Measurements from ENCODE around the gene AGL.
A peak's percentile ranks its signal among the peaks of the same experiment; 100 is the strongest.
"Not testable (repeated sequence)": the region's sequence is repeated elsewhere in the genome, so short reads cannot be mapped to it uniquely, and the experiment has no call there.

Gene AGL

DNA sequence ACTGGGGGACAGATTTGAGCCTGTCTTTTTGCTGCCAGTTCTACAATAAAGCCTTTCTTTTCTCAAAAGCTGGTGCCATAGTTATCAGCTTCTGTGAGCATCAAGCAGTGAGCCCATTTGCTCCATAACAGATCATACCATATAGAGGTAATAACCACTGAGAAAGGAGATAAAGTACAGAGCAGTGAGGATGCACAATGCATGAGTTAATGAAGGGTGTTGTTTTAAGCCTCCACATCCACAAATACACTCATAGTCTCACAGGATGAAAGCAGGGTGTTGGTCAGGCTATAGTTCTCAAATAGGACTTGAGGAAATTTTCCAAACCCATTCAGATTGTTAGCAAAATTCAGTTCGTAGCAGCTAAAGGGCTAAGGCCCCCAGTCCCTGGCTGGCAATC is 94.0 kb downstream of the AGL start:
- DNase-seq = no peak

- no peak for DNase-seq
These were observed 95.0 kb downstream of the AGL start for GRCh38 chr1:99945174-99945573.

- DNase-seq = no peak
These were observed 100.3 kb downstream of the AGL start for GRCh38 chr1:99950486-99950885.

DNA sequence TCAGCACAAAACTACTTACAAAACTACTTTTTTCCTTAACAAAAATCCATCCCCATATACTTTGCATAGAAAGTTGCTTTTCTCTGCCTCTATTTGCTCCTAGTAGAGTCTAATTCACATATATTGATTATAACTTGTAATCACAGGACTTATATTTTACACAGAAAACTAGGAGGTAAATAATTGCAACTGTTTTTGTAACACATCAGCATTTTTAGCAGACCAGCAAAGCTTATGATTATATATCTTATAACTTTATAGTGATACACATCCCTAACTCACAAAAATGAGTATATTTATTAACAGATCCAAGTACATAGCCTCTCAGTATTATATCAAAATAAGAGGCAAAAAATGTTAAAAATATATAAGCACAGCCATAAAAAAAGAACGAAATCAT is 102.4 kb downstream of the AGL start:
- DNase-seq = no peak

DNA sequence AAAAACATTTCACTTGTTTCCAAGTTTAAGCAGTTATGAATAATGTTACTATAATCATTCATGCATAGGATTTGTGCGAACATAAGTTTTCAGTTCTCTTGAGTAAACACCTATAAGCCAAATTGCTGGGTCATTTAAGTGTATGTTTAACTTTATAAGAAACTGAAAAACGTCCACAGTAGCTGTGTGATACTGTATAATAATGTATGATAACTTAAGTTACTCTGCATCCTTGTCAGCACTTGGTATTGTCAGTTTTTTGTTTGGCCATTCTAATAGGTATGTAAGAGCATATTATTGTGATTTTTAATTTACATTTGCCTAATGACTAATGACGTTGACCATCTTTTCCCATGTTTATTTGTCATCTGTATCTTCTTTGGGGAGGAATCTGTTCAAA is 105.2 kb downstream of the AGL start:
- no peak for DNase-seq

- DNase-seq = no peak
These were observed 106.6 kb downstream of the AGL start for GRCh38 chr1:99956755-99957154.

GRCh38 chr1:99957818-99958217 is 107.7 kb downstream of the AGL start:
- DNase-seq = no peak

- not testable (repeated sequence) for DNase-seq
These were observed 109.1 kb downstream of the AGL start for GRCh38 chr1:99959189-99959705.

GRCh38 chr1:99960260-99960659 is 110.1 kb downstream of the AGL start:
- DNase-seq = not testable (repeated sequence)

GRCh38 chr1:99963041-99963795 is 113.1 kb downstream of the AGL start:
- no peak for DNase-seq

- DNase-seq = no peak
These were observed 114.6 kb downstream of the AGL start for GRCh38 chr1:99964806-99965205.

DNA sequence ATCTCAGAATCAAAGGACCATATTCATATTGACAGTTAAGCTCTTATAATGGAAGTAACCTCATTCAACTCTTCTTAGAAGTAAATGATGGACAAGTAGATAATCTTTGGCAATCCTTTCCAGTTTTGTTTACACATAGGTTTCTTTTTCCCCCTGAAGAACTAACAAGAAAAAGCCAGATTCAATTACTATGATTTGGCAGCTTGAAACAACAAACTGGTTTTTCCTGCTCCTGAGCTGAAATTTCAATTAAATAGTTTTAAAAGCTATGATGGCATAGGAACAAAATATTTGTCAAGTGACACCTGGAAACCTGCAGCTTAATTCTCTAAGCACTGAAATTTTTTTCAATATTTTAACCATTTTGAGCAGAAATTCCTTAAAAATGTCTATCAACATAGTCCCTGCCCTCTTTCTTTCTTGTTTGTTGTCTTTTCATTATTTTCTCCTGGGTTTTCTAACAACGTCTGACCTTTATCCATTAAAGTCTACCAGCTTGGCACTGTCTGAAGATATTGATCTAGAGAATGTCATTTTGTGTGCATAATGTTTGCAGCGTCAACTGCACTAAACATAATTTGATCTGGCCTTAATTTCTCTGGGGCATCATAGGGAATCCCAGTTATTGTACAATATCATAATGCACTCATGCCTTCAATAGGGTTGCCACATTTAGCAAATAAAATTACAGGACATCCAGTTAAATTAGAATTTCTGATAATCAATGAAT is 115.7 kb downstream of the AGL start:
- DNase-seq = no peak

DNA sequence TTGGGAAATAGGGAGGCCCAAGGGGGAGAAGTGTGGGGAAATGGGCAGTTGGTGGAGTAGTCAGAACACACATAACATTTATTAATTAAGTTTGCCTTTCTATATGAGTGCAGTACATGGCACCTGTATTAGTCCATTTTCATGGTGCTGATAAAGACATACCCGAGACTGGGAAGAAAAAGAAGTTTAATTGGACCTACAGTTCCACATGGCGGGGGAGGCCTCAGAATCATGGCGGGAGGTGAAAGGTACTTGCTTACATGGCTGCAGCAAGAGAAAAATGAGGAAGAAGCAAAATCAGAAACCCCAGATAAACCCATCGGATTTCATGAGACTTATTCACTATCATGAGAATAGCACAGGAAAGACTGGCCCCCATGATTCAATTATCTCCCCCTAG is 118.1 kb downstream of the AGL start:
- DNase-seq = no peak

- DNase-seq = no peak
These were observed 119.1 kb downstream of the AGL start for GRCh38 chr1:99969260-99969728.

DNA sequence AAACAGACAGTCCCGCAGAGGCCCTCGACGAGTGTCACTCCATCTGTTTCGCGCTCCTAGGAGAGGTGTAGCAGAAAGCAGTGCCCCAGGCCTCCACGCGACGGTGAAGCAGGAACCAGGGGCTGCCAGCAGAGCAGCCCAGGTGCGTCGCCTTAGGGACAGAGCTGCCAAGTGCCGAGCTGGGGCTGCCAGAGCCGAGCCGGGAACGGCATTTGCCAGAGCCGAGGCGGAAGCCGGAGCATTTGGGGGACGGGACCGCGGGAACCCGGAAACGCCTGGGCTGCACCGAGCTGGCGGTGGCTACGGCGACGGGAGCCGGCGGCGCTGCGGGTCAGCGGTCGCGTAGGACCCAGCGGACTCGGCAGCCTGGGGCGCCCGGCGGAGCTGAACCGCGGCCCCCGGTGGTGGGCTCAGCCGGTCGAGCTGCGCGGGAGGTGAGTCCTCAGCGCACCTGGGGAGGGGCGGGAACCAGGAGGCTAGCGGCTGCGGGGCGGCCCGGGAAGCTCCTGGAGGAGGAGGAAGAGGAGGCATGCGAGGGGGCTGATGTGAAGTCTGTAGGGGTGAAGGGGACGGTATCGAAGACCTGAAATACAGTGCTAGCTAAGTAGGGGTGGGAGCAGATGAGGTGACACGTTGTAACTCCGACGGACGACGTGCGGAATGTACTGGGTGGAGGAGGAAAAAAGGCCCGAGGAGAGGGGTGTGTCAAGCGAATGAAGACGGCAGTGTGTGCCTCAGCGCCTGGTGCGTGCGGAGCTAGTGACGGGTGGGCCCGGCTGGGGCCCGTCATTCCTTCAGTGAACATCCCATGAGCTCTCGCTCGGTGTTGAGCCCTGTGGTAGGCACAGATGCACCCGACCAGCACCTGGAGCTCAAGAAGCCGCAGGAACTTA is 119.8 kb downstream of the AGL start, which contains the start of gene SLC35A3:
SLC35A3 (plus strand) TSS at position 268 of the 893 bp plus-strand sequence. CDS start 23,559 bp downstream, outside the sequence.
- DNase-seq = peak; percentile 82

GRCh38 chr1:99970713-99971255 is 120.6 kb downstream of the AGL start:
- no peak for DNase-seq

- DNase-seq = not testable (repeated sequence)
These were observed 121.9 kb downstream of the AGL start for GRCh38 chr1:99972066-99972465.
